KG1 (cell line): ENCODE results near the gene ATP6V0A1.
"Not testable (repeated sequence)": the region's sequence is repeated elsewhere in the genome, so short reads cannot be mapped to it uniquely, and the experiment has no call there.

Experiments
- DNase-seq: peaks from one replicate; lab custom pipeline; 2025; lab: John Stamatoyannopoulos, UW

Gene ATP6V0A1

GRCh38 chr17:42519546-42520491 lies 61.1 kb downstream of the ATP6V0A1 start:
- DNase-seq = no peak

DNA sequence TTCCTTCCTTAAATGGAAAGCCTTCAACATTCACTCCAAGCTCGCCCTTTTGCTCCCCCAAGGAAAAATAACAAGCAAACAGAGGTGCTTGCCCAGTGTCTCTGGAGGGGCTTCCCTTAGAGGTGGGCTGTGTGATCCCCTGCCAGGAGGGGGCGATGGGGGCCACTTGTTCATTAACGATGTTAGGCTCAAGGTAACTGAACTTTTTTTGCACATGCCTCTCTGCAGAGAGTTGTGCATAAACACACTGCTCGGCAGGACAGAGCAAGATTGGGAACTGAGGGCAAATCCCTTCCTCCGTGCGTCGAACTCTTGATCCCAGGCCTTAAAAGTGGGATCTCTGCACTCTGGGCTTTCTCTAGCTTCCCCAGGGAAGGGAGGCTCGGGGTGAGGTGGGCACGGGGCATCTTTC lies 61.9 kb downstream of the ATP6V0A1 start:
- DNase-seq = no peak

GRCh38 chr17:42521036-42521435 lies 62.4 kb downstream of the ATP6V0A1 start:
- DNase-seq = no peak

DNA sequence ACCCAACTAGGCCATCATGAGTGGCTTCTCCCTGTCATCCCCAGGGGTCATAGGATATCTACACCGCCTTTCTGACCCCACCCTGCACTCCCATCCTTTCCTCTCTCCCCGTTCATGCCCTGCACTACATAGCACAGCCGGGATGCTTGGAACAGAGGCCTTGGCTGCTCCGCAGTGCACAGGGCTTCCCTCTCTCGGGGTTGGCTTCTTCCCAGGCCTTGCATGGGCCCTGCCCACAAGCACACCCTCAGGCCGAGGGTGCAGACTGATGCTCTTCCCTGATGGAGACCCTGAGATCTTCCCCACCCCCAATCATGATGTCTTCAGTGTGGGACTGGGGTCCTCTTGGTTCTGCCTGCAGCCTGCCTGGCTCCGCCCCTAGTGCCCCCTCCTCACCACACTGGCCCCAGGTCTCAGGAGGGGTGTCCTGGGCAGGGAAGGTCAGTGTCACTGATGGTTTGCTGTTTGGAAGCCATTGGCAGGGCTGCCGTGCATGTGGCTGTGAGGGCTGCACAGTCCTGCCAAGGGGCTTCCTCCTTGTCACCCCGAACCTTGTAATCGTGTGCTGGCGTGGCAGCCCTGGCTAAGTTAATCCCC lies 63.1 kb downstream of the ATP6V0A1 start:
- no peak for DNase-seq

DNA sequence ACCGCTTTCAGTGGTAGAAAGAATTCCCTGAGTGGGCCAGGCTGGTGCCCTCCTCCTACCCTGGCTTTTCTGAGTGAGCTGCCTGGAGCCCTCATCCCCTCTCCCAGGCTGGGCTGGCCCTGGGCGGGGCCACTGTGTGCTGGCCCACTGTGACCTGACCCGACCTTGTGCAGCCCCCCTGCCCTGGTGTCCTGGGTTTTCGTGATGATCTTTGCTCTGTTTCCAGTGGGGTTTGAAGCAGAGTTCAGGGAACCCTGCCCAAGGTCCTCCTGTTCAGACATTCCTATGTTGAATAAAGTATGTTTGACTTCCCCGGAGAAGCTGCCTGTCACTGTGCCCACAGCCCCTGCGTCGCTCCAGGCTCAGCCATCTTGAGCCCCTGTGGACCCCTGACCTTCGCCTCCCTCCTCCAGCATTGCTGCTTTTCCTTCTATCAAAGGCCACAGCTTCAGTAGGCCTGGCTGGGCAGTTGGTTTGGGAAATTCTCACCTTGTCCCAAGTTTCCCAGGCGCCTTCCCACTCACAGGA lies 63.6 kb downstream of the ATP6V0A1 start:
- DNase-seq = no peak

- no peak for DNase-seq
Measured at GRCh38 chr17:42522798-42523278, 64.2 kb downstream of the ATP6V0A1 start.

- no peak for DNase-seq
Measured at GRCh38 chr17:42525221-42525620, 66.5 kb downstream of the ATP6V0A1 start.

- DNase-seq = no peak
Measured at GRCh38 chr17:42526031-42526444, 67.4 kb downstream of the ATP6V0A1 start.

DNA sequence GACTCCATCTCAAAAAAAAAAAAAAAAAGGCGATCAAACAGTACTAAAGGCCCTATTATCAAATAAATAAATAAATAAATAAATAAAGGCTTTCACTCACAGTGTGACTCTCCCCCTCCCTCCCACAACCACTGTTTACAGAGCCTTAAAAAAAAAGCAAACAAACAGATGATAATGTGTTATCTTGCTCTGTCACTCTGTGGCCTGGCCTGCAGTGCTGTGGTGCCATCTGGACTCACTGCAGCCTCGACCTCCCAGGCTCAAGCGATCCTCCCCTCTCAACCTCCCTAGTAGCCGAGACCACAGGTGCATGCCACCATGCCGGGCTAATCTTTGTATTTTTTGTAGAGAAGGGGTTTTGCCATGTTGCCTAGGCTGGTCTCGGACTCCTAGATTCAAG lies 69.3 kb downstream of the ATP6V0A1 start:
- DNase-seq = no peak

DNA sequence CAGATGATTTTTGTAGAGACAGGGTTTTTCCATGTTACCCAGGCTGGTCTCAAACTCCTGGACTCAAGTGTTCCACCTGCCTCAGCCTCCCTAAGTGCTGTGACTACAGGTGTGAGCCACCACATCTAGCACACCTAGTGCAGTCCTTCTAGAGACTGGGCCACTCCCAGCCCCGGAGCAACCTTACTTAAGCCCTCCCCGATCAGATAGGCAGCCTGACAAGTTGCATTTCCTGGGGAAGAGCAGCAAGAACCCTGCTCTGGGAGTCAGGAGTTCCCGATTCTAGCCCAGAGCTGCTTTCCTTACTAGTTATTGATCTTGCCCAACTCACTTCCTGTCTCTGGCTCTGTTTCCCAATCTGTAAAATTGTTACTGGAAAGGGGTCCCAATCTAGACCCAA lies 70.4 kb downstream of the ATP6V0A1 start:
- DNase-seq = no peak

- peak; percentile 10 for DNase-seq
Measured at GRCh38 chr17:42530952-42531454, 72.3 kb downstream of the ATP6V0A1 start.

GRCh38 chr17:42531455-42532354 lies 73.0 kb downstream of the ATP6V0A1 start:
- DNase-seq = peak; percentile 52

DNA sequence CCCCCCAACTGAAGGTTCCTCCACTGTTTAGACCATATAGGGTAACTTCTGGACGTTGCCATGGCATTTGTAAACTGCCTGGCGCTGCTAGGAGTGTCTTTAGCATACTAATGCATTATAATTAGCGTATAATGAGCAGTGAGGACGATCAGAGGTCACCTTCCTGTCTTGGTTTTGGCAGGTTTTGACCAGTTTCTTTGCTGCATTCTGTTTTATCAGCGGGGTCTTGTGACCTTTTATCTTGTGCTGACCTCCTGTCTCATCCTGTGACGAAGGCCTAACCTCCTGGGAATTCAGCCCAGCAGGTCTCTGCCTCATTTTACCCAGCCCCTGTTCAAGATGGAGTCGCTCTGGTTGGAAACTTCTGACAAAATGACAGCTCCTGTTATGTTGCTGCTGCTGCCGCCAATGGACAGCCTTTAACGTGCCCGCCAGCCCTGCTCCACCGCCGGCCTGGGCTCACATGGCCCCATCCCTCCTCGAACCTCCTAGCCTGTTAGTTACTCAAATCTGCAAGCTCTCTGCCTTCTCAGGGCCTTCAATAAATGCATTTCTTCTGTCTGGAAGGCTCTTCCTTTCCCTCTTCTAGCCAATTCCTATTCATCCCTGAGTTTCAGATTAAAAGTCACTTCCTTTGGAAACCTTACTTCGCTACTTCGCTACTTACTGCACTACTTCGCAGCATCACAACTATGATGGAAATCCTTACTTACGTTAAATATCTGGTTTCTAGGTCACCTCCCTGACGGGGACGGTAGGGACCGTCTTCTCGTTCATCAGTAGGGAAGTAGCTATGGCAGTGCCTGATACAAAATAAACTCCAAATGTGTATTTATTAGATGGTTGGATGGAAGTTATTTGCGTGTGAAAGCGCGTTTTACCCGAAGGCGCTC lies 76.7 kb downstream of the ATP6V0A1 start:
- DNase-seq = no peak

DNA sequence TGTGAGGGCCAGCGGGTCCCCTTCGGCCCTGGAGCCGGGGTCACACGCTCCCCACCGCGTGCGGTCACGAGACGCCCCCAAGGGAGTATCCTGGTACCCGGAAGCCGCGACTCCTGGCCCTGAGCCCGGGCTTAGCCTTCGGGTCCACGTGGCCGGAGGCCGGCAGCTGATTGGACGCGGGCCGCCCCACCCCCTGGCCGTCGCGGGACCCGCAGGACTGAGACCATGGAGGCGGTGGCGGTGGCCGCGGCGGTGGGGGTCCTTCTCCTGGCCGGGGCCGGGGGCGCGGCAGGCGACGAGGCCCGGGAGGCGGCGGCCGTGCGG lies 77.3 kb downstream of the ATP6V0A1 start, which contains the start of gene NAGLU:
Gene NAGLU (plus strand): TSS at position 194 of the 324 bp plus-strand sequence. CDS start 32 bp downstream, at position 226.
- peak; percentile 66 for DNase-seq

GRCh38 chr17:42536372-42537155 lies 77.9 kb downstream of the ATP6V0A1 start:
- DNase-seq = peak; percentile 24

- DNase-seq = no peak
Measured at GRCh38 chr17:42537156-42537805, 78.6 kb downstream of the ATP6V0A1 start.

GRCh38 chr17:42537826-42538451 lies 79.3 kb downstream of the ATP6V0A1 start:
- DNase-seq = no peak

- DNase-seq = no peak
Measured at GRCh38 chr17:42538482-42538881, 79.8 kb downstream of the ATP6V0A1 start.

DNA sequence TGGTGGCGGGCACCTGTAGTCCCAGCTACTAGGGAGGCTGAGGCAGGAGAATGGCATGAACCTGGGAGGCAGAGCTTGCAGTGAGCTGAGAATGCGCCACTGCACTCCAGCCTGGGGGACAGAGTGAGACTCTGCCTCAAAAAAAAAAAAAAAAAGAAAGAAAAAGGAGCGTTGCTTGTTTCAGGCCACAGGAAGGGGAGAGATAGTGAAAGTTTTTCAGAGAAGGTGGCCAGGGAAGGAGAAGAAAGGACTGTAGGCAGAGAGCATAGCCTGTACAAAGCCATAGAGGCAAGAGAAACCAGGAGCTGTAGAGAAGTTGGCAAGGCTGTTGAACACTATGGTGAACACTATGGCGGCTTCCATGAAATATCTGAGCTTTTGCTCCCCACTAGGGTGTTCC lies 81.9 kb downstream of the ATP6V0A1 start:
- not testable (repeated sequence) for DNase-seq
